ENCODE data around the gene OR6S1.

DNA sequence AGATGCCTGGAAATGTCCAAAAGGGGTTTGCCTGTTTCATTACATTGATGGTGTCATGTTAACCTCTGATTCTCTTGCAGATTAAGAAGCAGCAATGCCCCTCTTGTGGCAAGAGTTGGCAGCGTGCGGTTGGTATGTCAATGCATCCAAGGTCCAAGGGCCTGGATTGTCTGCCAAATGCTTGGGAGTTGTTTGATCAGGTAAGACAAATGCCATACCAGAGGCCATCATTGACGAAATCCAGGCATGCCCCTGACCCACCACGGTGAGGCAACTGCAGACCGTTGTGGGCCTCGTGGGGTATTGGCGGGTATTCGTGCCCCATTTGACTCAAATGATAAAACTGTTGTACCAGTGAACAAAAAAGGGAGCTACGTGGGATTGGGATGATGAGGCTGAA lies 38.9 kb downstream of the OR6S1 start:
- TF ChIP-seq, protein P1, sequence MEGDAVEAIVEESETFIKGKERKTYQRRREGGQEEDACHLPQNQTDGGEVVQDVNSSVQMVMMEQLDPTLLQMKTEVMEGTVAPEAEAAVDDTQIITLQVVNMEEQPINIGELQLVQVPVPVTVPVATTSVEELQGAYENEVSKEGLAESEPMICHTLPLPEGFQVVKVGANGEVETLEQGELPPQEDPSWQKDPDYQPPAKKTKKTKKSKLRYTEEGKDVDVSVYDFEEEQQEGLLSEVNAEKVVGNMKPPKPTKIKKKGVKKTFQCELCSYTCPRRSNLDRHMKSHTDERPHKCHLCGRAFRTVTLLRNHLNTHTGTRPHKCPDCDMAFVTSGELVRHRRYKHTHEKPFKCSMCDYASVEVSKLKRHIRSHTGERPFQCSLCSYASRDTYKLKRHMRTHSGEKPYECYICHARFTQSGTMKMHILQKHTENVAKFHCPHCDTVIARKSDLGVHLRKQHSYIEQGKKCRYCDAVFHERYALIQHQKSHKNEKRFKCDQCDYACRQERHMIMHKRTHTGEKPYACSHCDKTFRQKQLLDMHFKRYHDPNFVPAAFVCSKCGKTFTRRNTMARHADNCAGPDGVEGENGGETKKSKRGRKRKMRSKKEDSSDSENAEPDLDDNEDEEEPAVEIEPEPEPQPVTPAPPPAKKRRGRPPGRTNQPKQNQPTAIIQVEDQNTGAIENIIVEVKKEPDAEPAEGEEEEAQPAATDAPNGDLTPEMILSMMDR (IDR thresholded peaks at IDR 0.05) = no peak
- TF ChIP-seq, protein P2, sequence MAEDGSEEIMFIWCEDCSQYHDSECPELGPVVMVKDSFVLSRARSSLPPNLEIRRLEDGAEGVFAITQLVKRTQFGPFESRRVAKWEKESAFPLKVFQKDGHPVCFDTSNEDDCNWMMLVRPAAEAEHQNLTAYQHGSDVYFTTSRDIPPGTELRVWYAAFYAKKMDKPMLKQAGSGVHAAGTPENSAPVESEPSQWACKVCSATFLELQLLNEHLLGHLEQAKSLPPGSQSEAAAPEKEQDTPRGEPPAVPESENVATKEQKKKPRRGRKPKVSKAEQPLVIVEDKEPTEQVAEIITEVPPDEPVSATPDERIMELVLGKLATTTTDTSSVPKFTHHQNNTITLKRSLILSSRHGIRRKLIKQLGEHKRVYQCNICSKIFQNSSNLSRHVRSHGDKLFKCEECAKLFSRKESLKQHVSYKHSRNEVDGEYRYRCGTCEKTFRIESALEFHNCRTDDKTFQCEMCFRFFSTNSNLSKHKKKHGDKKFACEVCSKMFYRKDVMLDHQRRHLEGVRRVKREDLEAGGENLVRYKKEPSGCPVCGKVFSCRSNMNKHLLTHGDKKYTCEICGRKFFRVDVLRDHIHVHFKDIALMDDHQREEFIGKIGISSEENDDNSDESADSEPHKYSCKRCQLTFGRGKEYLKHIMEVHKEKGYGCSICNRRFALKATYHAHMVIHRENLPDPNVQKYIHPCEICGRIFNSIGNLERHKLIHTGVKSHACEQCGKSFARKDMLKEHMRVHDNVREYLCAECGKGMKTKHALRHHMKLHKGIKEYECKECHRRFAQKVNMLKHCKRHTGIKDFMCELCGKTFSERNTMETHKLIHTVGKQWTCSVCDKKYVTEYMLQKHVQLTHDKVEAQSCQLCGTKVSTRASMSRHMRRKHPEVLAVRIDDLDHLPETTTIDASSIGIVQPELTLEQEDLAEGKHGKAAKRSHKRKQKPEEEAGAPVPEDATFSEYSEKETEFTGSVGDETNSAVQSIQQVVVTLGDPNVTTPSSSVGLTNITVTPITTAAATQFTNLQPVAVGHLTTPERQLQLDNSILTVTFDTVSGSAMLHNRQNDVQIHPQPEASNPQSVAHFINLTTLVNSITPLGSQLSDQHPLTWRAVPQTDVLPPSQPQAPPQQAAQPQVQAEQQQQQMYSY (CRISPR knock-in tag; IDR thresholded peaks at IDR 0.05) = no peak
- TF ChIP-seq, protein P3, sequence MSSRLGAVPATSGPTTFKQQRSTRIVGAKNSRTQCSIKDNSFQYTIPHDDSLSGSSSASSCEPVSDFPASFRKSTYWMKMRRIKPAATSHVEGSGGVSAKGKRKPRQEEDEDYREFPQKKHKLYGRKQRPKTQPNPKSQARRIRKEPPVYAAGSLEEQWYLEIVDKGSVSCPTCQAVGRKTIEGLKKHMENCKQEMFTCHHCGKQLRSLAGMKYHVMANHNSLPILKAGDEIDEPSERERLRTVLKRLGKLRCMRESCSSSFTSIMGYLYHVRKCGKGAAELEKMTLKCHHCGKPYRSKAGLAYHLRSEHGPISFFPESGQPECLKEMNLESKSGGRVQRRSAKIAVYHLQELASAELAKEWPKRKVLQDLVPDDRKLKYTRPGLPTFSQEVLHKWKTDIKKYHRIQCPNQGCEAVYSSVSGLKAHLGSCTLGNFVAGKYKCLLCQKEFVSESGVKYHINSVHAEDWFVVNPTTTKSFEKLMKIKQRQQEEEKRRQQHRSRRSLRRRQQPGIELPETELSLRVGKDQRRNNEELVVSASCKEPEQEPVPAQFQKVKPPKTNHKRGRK (CRISPR knock-in tag; IDR thresholded peaks at IDR 0.05; ENCODE audit: borderline replicate concordance) = no peak
- TF ChIP-seq CREM (CRISPR knock-in tag; IDR thresholded peaks at IDR 0.05) = no peak
- no peak for TF ChIP-seq TEAD4 (CRISPR knock-in tag; IDR thresholded peaks at IDR 0.05)
- no peak for TF ChIP-seq ZNF232 (CRISPR knock-in tag; IDR thresholded peaks at IDR 0.05)
- no peak for TF ChIP-seq ZBTB21 (CRISPR knock-in tag; IDR thresholded peaks at IDR 0.05; ENCODE audit: borderline replicate concordance)
- no peak for TF ChIP-seq ZNF138 (CRISPR knock-in tag; conservative IDR thresholded peaks at IDR 0.05)
- TF ChIP-seq, protein P4, sequence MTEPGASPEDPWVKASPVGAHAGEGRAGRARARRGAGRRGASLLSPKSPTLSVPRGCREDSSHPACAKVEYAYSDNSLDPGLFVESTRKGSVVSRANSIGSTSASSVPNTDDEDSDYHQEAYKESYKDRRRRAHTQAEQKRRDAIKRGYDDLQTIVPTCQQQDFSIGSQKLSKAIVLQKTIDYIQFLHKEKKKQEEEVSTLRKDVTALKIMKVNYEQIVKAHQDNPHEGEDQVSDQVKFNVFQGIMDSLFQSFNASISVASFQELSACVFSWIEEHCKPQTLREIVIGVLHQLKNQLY (CRISPR knock-in tag; IDR thresholded peaks at IDR 0.05) = no peak
- TF ChIP-seq, protein P5, sequence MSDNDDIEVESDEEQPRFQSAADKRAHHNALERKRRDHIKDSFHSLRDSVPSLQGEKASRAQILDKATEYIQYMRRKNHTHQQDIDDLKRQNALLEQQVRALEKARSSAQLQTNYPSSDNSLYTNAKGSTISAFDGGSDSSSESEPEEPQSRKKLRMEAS (CRISPR knock-in tag; IDR thresholded peaks at IDR 0.05) = no peak
- TF ChIP-seq JUN (CRISPR knock-in tag; IDR thresholded peaks at IDR 0.05) = no peak
